Inflammatory macrophage (primary cell): Measurements from ENCODE around the gene FCER1A.

Source experiments
- DNase-seq, 2 donors: peaks; one replicate each; pipeline ENCODE4 v3.0.0-alpha.2; 2020 to 2022

Gene FCER1A

GRCh38 chr1:159352436-159352835 lies 50.3 kb downstream of the FCER1A start:
- peak; percentile 14 to 22 for DNase-seq
